ENCODE measurements around the gene DGKA.

DGKA gene

DNA sequence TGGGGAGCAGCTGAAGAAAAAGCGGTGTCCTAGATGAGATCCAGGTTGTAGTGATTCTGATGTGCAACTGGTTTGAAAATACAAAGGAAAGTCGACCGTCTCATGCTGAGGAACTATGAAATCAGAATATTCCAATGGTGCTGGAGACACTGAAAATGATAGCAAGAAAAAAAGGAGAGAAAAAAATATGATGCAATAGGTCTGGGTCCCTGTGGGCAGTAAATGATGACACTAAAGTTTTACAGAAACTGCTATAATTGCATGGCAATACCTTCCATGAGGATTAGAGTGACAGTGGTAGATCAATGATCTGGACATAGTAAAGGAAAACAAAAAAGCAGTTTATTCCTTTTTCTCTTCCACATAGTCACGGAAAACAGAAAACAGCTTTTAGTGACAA is 5.6 kb upstream of the DGKA start:
- H3K4me3 ChIP-seq (ENCODE audit: low read depth, low read length), result no peak overlapping the region
- in situ Hi-C loops (cut with HindIII; ENCODE audit: low sequenced_read_pairs), result no loop called here
- TF ChIP-seq, protein P1, sequence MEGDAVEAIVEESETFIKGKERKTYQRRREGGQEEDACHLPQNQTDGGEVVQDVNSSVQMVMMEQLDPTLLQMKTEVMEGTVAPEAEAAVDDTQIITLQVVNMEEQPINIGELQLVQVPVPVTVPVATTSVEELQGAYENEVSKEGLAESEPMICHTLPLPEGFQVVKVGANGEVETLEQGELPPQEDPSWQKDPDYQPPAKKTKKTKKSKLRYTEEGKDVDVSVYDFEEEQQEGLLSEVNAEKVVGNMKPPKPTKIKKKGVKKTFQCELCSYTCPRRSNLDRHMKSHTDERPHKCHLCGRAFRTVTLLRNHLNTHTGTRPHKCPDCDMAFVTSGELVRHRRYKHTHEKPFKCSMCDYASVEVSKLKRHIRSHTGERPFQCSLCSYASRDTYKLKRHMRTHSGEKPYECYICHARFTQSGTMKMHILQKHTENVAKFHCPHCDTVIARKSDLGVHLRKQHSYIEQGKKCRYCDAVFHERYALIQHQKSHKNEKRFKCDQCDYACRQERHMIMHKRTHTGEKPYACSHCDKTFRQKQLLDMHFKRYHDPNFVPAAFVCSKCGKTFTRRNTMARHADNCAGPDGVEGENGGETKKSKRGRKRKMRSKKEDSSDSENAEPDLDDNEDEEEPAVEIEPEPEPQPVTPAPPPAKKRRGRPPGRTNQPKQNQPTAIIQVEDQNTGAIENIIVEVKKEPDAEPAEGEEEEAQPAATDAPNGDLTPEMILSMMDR (IDR thresholded peaks at IDR 0.05; ENCODE audit: low read depth, low read length), result no peak
- DNase-seq (ENCODE audit: low read depth, low spot score), result no peak

DNA sequence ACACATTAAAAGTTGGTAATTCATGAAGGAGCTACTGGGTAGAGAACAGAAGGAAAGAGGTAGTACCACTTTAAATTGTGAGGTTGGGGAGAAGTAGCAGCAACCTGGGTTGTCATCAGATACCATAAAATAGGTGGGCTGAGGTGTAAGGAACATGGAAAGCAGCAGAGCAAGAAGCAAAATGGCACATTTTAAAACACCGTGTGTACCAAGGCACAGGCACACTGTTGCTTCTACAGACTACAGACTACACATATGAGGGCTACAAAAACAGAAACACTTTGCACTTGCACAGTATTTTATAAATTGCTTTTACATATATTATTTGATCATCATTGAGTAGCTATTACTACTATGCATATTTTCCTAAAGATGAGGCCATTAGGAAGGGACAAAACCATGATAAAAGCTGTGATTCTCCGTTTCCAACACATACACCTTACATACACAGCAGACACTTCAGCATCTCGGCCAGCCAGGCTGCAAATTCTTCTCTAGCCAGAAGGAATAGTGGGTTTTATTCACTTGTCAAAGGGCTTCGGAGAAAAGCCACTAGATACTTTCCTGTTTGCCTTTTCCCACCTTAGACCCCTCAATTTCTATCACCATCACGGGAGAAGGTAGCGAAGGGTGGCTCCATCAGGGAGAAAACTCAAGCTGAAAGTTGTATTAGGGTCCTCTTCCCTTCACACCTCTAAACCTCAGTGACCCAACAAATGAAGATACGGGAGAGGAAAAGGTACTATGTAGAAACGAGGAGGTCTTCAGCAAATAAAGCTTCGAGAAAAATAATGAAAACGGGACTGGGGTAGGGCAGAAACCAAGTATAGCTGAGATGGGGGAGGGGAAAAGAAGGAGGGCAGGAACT is 4.9 kb upstream of the DGKA start:
- in situ Hi-C loops (cut with HindIII; ENCODE audit: low sequenced_read_pairs), result no loop called here
- TF ChIP-seq, protein P1 (IDR thresholded peaks at IDR 0.05; ENCODE audit: low read depth, low read length), result no peak
- peak overlapping the region; percentile 89 for H3K4me3 ChIP-seq (ENCODE audit: low read depth, low read length)
- no peak for DNase-seq (ENCODE audit: low read depth, low spot score)

DNA sequence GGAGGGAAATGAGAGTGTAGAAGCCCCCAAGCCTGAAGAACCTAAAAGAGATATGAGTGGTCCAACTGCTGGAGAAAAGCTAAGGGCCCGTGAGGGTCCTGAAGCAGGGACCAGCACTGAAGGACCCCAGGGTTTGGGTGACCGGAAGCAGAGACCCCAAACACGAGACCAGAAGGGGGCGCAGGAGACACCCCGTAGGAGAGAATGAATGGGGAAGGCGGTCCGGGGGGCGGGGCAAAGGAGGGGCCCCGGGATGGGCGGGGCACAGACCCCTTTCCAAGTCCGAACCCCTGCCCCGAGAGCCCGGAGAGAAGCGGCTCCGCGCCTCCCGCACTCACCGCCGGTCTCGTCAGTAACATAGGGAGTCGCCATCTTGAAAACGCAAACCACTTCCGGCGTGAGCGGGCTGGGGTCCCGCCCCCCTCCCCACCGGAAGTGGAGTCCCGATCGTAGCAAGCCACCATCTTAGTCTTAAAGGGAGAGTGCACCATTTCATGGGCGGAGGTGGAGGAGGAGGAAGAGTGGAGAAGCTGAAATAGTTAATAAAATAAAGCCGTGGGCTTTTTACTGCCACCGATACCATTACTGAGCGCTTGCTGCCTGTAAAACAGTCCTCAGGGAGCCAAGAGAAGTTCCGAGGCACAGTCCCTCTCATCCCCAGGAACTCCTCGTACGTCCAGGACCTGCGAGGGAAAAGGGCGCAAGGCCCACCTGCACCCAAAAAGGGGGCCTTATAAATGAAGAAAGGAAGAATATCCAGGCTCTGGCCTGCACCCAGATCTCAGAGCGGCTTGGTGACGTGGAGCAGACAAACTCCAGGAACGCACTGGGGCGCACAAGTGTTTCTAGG is 4.0 kb upstream of the DGKA start:
- H3K4me3 ChIP-seq (ENCODE audit: low read depth, low read length), result peak overlapping the region; percentile 89
- TF ChIP-seq, protein P1 (IDR thresholded peaks at IDR 0.05; ENCODE audit: low read depth, low read length), result peak; percentile 82
- peak; percentile 97 for DNase-seq (ENCODE audit: low read depth, low spot score)
- in situ Hi-C loops (cut with HindIII; ENCODE audit: low sequenced_read_pairs), result no loop called here

DNA sequence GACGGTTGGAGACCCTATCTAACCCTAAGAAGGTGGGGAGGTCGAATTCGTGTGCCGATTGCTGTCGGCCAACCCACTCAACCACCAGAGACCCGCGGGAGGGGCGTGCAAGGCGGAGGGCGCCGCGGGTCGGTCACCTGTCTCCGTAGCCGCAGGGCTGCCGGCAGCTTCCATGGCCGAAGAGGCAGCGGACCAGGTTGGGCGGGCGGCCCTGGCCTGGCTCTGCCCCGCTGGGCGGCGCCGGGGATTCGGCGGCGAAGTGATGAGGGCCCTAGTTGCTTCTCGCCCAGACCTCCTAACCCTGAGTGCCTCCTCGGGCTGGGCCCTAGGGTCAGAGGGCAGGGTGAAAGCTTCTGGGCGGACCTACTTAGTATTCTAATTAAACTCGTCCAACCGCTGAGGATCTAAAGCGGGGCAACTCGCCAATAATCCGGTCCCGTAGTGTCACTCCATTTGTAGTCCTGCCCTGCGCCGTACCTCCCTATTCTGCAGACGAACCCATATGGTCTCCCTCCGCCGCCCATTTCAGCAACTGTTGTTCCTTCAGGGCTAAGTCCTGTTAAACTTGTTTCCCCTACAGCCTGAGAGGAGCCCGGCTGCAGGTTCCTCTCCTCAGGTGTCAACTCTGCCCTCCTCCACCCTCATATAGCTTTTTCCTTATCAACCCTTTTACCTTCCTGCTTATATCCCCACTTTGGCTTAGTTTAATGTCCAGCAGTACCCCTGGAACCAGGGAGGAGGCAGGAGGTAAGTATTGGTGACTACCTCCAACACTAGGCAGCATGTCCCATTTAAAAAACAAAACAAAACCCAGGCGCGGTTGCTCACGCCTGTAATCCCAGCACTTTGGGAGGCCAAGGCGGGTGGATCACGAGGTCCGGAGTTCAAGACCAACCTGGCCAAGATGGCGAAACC is 3.1 kb upstream of the DGKA start, which contains the start of gene PYM1:
PYM1 (minus strand) TSS at position 307 of the 915 bp plus-strand sequence; CDS start at position 174, 133 bp downstream.
- TF ChIP-seq, protein P1 (IDR thresholded peaks at IDR 0.05; ENCODE audit: low read depth, low read length), result no peak
- in situ Hi-C loops (cut with HindIII; ENCODE audit: low sequenced_read_pairs), result no loop called here
- peak within 1 kb of the TSS; percentile 89 for H3K4me3 ChIP-seq (ENCODE audit: low read depth, low read length)
- peak; percentile 57 for DNase-seq (ENCODE audit: low read depth, low spot score)

DNA sequence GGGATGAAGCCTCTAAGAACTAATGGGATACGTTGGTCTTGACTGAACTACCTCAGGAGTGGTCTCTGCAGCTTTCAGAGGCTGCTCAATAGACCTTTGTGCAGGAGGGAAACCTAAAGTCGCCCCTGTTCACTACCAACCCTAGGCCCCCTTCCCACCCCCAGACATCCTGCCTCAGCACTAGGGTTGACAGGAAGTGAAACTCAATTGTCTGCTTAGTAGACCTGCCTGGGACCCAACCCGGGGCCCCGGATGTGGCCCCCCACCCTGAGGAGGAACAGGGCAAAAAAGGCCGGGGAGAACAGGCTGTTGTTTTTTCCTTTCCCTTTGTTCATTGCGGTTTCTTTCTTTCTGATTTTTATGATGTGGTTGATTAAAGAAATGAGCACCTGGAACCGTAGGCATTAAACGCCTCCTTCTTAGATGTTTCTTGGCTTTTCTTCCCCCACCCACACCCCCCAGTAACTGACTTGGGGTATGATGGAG is 1.6 kb upstream of the DGKA start:
- no peak overlapping the region for H3K4me3 ChIP-seq (ENCODE audit: low read depth, low read length)
- DNase-seq (ENCODE audit: low read depth, low spot score), result no peak
- in situ Hi-C loops (cut with HindIII; ENCODE audit: low sequenced_read_pairs), result no loop called here
- TF ChIP-seq, protein P1 (IDR thresholded peaks at IDR 0.05; ENCODE audit: low read depth, low read length), result no peak

All from astrocyte of the spinal cord (primary cell).